HepG2 (cell line): ENCODE data around the gene CCNT2. TPM values are rescaled to one million over a fixed set of nuclear protein-coding genes. Genes with fewer than 3 reads are reported as not detected.

Experiments
- ARNT2 ChIP-seq: sonication (generic); formaldehyde crosslinking; IDR thresholded peaks from 2 replicates; pipeline ENCODE4 v1.8.0; 2022; ENCODE audit warnings: mild to moderate bottlenecking, low read depth, missing genetic modification reagents, moderate library complexity
- KMT2B ChIP-seq: IDR thresholded peaks from 2 replicates; pipeline ENCODE4 v1.6.1; 2016; ENCODE audit warnings: missing genetic modification reagents, missing compliant biosample characterization
- TOE1 ChIP-seq: sonication (generic); formaldehyde crosslinking; IDR thresholded peaks from 2 replicates; pipeline ENCODE4 v1.4.0; 2020; ENCODE audit warnings: mild to moderate bottlenecking, missing genetic modification reagents
- TRIM24 ChIP-seq: sonication (generic); formaldehyde crosslinking; IDR thresholded peaks from 2 replicates; pipeline ENCODE4 v1.8.0; 2022; ENCODE audit warnings: mild to moderate bottlenecking, missing genetic modification reagents
- YEATS2 ChIP-seq: sonication (generic); formaldehyde crosslinking; IDR thresholded peaks from 2 replicates; pipeline ENCODE4 v1.4.0; 2020; ENCODE audit warnings: missing genetic modification reagents, borderline replicate concordance
- ZNF34 ChIP-seq: sonication (generic); formaldehyde crosslinking; IDR thresholded peaks from 2 replicates; pipeline ENCODE4 v1.4.0; 2020; ENCODE audit warnings: mild to moderate bottlenecking, missing genetic modification reagents, borderline replicate concordance
- ZNF546 ChIP-seq: sonication (generic); formaldehyde crosslinking; conservative IDR thresholded peaks from 2 replicates; pipeline ENCODE4 v1.8.1; 2023; ENCODE audit warnings: mild to moderate bottlenecking, missing genetic modification reagents
- ZNF720 ChIP-seq: sonication (generic); formaldehyde crosslinking; IDR thresholded peaks from 2 replicates; pipeline ENCODE4 v1.4.0; 2020; ENCODE audit warnings: missing genetic modification reagents
- ZZZ3 ChIP-seq: sonication (generic); formaldehyde crosslinking; IDR thresholded peaks from 2 replicates; pipeline ENCODE4 v1.4.0; 2020; ENCODE audit warnings: missing genetic modification reagents, mild to moderate bottlenecking, borderline replicate concordance
- polyA plus RNA-seq, 8 experiments: library from polyadenylated mRNA; depleted of rRNA in 3 of 8; stranded (reverse) in 7 of 8; unstranded in 1 of 8; fragments of >200 nt; fragmentation: Illumina TruSeq in 4 of 8; extraction: Trizol in 4 of 8; gene quantifications; 2 replicates each; pipeline versions ENCODE4 v1.2.1 to v1.2.3, GENCODE V29; 2011 to 2016; ENCODE audit warnings: low read depth in 4 of 8, missing spikeins in 1 of 8, mixed read lengths in 1 of 8; ENCODE audit not compliant: insufficient read depth in 1 of 8
- total RNA-seq, 5 experiments: library from RNA; depleted of rRNA; stranded (reverse); fragments of >200 nt; fragmentation: Illumina TruSeq; extraction: Trizol; gene quantifications; 2 replicates each; pipeline ENCODE4 v1.2.3, GENCODE V29; 2016; ENCODE audit warnings: low read depth in 1 of 5
- TF ChIP-seq, protein P1 (sequence below): sonication (generic); formaldehyde crosslinking; conservative IDR thresholded peaks from 2 replicates; pipeline ENCODE4 v1.4.0; 2020; ENCODE audit warnings: missing genetic modification reagents
- TF ChIP-seq, protein P2 (sequence below): IDR thresholded peaks from 2 replicates; pipeline ENCODE4 v1.6.1; 2016; ENCODE audit warnings: control low read depth
- TF ChIP-seq, protein P3 (sequence below): sonication (generic); formaldehyde crosslinking; IDR thresholded peaks from 2 replicates; pipeline ENCODE4 v1.5.0; 2020; ENCODE audit warnings: missing genetic modification reagents
- TF ChIP-seq, protein P4 (sequence below): sonication (generic); formaldehyde crosslinking; IDR thresholded peaks from 2 replicates; pipeline ENCODE4 v1.4.0; 2020; ENCODE audit warnings: missing genetic modification reagents, borderline replicate concordance
- TF ChIP-seq, protein P5 (sequence below): sonication (generic); formaldehyde crosslinking; IDR thresholded peaks from 2 replicates; pipeline ENCODE4 v1.5.1; 2020; ENCODE audit warnings: mild to moderate bottlenecking, missing genetic modification reagents, borderline replicate concordance

CCNT2 gene
- total and polyA plus RNA-seq, 2 of the 13 experiments (the other 11 are each of a cell fraction or from before 2014, with no cell fraction given) = 22.1 to 34.4 TPM

DNA sequence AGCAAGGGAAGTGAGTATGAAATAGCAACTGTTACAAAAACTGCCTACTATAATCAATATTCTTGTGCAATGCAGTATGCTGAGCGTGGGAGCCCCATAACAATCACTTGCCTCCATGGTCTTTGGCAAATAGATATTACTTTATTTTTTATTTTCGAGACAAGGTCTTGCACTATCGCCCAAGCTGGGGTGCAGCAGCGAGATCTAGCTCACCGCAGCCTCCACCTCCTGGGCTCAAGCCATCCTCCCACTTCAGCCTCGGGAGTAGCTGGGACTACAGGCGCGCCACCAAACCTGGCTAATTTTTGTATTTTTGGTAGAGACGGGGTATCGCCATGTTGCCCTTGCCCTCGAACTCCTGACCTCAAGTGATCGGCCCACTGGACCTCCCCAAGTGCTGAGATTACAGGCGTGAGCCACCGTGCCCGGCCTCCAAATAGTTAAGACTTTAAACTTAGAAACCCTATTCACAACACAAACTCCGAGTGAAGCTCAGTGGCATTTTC lies 1.2 kb upstream of the CCNT2 start (continued):
- TF ChIP-seq, protein P1, sequence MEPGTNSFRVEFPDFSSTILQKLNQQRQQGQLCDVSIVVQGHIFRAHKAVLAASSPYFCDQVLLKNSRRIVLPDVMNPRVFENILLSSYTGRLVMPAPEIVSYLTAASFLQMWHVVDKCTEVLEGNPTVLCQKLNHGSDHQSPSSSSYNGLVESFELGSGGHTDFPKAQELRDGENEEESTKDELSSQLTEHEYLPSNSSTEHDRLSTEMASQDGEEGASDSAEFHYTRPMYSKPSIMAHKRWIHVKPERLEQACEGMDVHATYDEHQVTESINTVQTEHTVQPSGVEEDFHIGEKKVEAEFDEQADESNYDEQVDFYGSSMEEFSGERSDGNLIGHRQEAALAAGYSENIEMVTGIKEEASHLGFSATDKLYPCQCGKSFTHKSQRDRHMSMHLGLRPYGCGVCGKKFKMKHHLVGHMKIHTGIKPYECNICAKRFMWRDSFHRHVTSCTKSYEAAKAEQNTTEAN (CRISPR knock-in tag) = no peak
- TF ChIP-seq ARNT2 (CRISPR knock-in tag) = no peak
- TF ChIP-seq, protein P2, sequence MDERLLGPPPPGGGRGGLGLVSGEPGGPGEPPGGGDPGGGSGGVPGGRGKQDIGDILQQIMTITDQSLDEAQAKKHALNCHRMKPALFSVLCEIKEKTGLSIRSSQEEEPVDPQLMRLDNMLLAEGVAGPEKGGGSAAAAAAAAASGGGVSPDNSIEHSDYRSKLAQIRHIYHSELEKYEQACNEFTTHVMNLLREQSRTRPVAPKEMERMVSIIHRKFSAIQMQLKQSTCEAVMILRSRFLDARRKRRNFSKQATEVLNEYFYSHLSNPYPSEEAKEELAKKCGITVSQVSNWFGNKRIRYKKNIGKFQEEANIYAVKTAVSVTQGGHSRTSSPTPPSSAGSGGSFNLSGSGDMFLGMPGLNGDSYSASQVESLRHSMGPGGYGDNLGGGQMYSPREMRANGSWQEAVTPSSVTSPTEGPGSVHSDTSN (CRISPR knock-in tag) = no peak
- TF ChIP-seq ZZZ3 (CRISPR knock-in tag) = no peak
- no peak for TF ChIP-seq ZNF720 (CRISPR knock-in tag)
- TF ChIP-seq ZNF34 (CRISPR knock-in tag) = no peak
- 0 out of 2 replicates have a peak, but pooled peaks have one; percentile 41 for TF ChIP-seq ZNF546 (CRISPR knock-in tag)
- TF ChIP-seq, protein P3, sequence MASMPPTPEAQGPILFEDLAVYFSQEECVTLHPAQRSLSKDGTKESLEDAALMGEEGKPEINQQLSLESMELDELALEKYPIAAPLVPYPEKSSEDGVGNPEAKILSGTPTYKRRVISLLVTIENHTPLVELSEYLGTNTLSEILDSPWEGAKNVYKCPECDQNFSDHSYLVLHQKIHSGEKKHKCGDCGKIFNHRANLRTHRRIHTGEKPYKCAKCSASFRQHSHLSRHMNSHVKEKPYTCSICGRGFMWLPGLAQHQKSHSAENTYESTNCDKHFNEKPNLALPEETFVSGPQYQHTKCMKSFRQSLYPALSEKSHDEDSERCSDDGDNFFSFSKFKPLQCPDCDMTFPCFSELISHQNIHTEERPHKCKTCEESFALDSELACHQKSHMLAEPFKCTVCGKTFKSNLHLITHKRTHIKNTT (CRISPR knock-in tag) = no peak
- TF ChIP-seq KMT2B = 0 out of 2 replicates have a peak, but pooled peaks have one; percentile 32
- TF ChIP-seq, protein P4, sequence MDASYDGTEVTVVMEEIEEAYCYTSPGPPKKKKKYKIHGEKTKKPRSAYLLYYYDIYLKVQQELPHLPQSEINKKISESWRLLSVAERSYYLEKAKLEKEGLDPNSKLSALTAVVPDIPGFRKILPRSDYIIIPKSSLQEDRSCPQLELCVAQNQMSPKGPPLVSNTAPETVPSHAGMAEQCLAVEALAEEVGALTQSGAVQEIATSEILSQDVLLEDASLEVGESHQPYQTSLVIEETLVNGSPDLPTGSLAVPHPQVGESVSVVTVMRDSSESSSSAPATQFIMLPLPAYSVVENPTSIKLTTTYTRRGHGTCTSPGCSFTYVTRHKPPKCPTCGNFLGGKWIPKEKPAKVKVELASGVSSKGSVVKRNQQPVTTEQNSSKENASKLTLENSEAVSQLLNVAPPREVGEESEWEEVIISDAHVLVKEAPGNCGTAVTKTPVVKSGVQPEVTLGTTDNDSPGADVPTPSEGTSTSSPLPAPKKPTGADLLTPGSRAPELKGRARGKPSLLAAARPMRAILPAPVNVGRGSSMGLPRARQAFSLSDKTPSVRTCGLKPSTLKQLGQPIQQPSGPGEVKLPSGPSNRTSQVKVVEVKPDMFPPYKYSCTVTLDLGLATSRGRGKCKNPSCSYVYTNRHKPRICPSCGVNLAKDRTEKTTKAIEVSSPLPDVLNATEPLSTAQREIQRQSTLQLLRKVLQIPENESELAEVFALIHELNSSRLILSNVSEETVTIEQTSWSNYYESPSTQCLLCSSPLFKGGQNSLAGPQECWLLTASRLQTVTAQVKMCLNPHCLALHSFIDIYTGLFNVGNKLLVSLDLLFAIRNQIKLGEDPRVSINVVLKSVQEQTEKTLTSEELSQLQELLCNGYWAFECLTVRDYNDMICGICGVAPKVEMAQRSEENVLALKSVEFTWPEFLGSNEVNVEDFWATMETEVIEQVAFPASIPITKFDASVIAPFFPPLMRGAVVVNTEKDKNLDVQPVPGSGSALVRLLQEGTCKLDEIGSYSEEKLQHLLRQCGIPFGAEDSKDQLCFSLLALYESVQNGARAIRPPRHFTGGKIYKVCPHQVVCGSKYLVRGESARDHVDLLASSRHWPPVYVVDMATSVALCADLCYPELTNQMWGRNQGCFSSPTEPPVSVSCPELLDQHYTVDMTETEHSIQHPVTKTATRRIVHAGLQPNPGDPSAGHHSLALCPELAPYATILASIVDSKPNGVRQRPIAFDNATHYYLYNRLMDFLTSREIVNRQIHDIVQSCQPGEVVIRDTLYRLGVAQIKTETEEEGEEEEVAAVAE = no peak
- TF ChIP-seq, protein P5, sequence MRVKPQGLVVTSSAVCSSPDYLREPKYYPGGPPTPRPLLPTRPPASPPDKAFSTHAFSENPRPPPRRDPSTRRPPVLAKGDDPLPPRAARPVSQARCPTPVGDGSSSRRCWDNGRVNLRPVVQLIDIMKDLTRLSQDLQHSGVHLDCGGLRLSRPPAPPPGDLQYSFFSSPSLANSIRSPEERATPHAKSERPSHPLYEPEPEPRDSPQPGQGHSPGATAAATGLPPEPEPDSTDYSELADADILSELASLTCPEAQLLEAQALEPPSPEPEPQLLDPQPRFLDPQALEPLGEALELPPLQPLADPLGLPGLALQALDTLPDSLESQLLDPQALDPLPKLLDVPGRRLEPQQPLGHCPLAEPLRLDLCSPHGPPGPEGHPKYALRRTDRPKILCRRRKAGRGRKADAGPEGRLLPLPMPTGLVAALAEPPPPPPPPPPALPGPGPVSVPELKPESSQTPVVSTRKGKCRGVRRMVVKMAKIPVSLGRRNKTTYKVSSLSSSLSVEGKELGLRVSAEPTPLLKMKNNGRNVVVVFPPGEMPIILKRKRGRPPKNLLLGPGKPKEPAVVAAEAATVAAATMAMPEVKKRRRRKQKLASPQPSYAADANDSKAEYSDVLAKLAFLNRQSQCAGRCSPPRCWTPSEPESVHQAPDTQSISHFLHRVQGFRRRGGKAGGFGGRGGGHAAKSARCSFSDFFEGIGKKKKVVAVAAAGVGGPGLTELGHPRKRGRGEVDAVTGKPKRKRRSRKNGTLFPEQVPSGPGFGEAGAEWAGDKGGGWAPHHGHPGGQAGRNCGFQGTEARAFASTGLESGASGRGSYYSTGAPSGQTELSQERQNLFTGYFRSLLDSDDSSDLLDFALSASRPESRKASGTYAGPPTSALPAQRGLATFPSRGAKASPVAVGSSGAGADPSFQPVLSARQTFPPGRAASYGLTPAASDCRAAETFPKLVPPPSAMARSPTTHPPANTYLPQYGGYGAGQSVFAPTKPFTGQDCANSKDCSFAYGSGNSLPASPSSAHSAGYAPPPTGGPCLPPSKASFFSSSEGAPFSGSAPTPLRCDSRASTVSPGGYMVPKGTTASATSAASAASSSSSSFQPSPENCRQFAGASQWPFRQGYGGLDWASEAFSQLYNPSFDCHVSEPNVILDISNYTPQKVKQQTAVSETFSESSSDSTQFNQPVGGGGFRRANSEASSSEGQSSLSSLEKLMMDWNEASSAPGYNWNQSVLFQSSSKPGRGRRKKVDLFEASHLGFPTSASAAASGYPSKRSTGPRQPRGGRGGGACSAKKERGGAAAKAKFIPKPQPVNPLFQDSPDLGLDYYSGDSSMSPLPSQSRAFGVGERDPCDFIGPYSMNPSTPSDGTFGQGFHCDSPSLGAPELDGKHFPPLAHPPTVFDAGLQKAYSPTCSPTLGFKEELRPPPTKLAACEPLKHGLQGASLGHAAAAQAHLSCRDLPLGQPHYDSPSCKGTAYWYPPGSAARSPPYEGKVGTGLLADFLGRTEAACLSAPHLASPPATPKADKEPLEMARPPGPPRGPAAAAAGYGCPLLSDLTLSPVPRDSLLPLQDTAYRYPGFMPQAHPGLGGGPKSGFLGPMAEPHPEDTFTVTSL (CRISPR knock-in tag) = no peak
- no peak for TF ChIP-seq TOE1 (CRISPR knock-in tag)
- no peak for TF ChIP-seq YEATS2
- no peak for TF ChIP-seq TRIM24 (CRISPR knock-in tag)
